ENCODE results near the gene IMPA2.

IMPA2 gene

DNA sequence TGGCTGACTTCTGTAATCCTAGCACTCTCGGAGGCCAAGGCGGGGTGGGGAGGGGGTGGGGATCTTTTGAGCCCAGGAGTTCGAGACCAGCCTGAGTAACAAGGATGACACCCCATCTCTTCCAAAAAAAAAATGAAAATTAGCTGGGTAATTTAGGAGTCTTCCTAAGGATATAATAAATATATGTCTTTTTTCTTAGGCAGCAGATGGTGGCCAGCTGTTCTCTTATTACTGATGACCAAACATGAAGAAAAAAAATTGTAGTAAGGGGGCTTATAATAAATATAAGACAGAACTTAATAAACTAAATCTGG, 4.2 kb upstream of the IMPA2 start:
- Histone ChIP-seq H3K4me3 (ENCODE audit: low read length, poor library complexity, severe bottlenecking) (no peak overlapping the region), H3K4me1 (ENCODE audit: insufficient read depth, low read length, poor library complexity, severe bottlenecking) (peaks cover 9% of the 10 kb centered on the region), H3K79me2 (ENCODE audit: insufficient read depth, low read length) (no peaks in the 10 kb centered on the region), H3F3A (ENCODE audit: low read depth) (no peaks in the 10 kb centered on the region), H3K9me3 (ENCODE audit: insufficient read depth, low read depth, low read length) (no peaks in the 10 kb centered on the region), H3K36me3 (ENCODE audit: insufficient read depth, low read length) (no peaks in the 10 kb centered on the region), H2AFZ (ENCODE audit: low read length) (no peak overlapping the region), H4K20me1 (ENCODE audit: insufficient read depth, low read length, poor library complexity, severe bottlenecking) (no peaks in the 10 kb centered on the region), H3K27me3 (ENCODE audit: insufficient read depth, low read length, poor library complexity, severe bottlenecking) (no peaks in the 10 kb centered on the region), H3K9me2 (replicated peaks; ENCODE audit: low read depth, low read length) (no peaks in the 10 kb centered on the region), H3K9ac (ENCODE audit: low read depth, low read length, poor library complexity, severe bottlenecking) (no peak overlapping the region), H3K4me2 (ENCODE audit: low read depth, low read length, poor library complexity, severe bottlenecking) (no peak overlapping the region)
- TF ChIP-seq, protein P1, sequence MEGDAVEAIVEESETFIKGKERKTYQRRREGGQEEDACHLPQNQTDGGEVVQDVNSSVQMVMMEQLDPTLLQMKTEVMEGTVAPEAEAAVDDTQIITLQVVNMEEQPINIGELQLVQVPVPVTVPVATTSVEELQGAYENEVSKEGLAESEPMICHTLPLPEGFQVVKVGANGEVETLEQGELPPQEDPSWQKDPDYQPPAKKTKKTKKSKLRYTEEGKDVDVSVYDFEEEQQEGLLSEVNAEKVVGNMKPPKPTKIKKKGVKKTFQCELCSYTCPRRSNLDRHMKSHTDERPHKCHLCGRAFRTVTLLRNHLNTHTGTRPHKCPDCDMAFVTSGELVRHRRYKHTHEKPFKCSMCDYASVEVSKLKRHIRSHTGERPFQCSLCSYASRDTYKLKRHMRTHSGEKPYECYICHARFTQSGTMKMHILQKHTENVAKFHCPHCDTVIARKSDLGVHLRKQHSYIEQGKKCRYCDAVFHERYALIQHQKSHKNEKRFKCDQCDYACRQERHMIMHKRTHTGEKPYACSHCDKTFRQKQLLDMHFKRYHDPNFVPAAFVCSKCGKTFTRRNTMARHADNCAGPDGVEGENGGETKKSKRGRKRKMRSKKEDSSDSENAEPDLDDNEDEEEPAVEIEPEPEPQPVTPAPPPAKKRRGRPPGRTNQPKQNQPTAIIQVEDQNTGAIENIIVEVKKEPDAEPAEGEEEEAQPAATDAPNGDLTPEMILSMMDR (conservative IDR thresholded peaks at IDR 0.05; ENCODE audit: low read length), result no peak
- TF ChIP-seq EZH2phosphoT487 (IDR thresholded peaks at IDR 0.05; ENCODE audit: borderline replicate concordance), result no peak

DNA sequence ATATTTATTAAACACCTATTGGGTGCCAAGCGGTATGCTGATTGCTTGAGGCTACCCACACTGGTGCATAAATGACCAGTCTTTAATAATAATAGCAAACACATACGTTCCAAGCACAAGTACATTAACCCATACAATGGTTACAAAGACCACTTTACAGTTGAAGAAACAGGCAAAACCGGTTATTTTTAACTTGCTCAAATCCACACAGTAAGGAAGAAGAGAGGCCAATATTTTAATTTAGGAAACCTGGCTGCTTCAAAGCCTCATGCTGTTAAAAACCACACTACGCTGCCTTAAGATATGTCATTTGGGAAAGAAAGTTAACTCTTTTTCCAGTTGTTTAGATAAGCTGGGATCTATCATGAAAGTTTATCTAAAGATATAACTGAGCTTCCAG, 2.4 kb upstream of the IMPA2 start:
- TF ChIP-seq EZH2phosphoT487 (IDR thresholded peaks at IDR 0.05; ENCODE audit: borderline replicate concordance), result no peak
- TF ChIP-seq, protein P1 (conservative IDR thresholded peaks at IDR 0.05; ENCODE audit: low read length), result no peak
- H3K27me3 ChIP-seq (ENCODE audit: insufficient read depth, low read length, poor library complexity, severe bottlenecking), result no peaks in the 10 kb centered on the region
- H3K9me2 ChIP-seq (replicated peaks; ENCODE audit: low read depth, low read length), result no peaks in the 10 kb centered on the region
- H3K4me1 ChIP-seq (ENCODE audit: insufficient read depth, low read length, poor library complexity, severe bottlenecking), result peaks cover 10% of the 10 kb centered on the region
- no peaks in the 10 kb centered on the region for H4K20me1 ChIP-seq (ENCODE audit: insufficient read depth, low read length, poor library complexity, severe bottlenecking)
- H3K4me3 ChIP-seq (ENCODE audit: low read length, poor library complexity, severe bottlenecking), result no peak overlapping the region
- no peaks in the 10 kb centered on the region for H3K36me3 ChIP-seq (ENCODE audit: insufficient read depth, low read length)
- H3K4me2 ChIP-seq (ENCODE audit: low read depth, low read length, poor library complexity, severe bottlenecking), result no peak overlapping the region
- H2AFZ ChIP-seq (ENCODE audit: low read length), result no peak overlapping the region
- H3F3A ChIP-seq (ENCODE audit: low read depth), result no peaks in the 10 kb centered on the region
- no peaks in the 10 kb centered on the region for H3K9me3 ChIP-seq (ENCODE audit: insufficient read depth, low read depth, low read length)
- no peak overlapping the region for H3K9ac ChIP-seq (ENCODE audit: low read depth, low read length, poor library complexity, severe bottlenecking)
- no peaks in the 10 kb centered on the region for H3K79me2 ChIP-seq (ENCODE audit: insufficient read depth, low read length)

DNA sequence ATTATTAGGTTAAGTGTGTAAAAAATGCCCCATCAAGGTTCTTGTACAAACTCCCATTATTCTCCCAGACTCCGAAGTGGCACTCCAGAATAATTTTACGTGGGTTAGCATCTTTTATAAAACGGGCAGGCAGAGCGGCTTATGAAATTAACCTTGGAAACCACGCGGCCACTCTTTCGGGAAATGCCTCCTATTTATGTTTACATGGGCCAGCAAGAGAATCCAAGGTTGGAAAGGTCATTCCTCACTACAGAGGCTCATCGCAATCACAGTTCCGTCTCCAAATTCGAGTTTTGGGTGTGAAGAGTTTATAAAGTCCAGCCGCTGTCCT, 1.2 kb upstream of the IMPA2 start:
- no peak for TF ChIP-seq EZH2phosphoT487 (IDR thresholded peaks at IDR 0.05; ENCODE audit: borderline replicate concordance)
- TF ChIP-seq, protein P1 (conservative IDR thresholded peaks at IDR 0.05; ENCODE audit: low read length), result no peak
- H3K9me2 ChIP-seq (replicated peaks; ENCODE audit: low read depth, low read length), result no peaks in the 10 kb centered on the region
- peak overlapping the region; percentile 61 for H3K4me2 ChIP-seq (ENCODE audit: low read depth, low read length, poor library complexity, severe bottlenecking)
- no peaks in the 10 kb centered on the region for H3K27me3 ChIP-seq (ENCODE audit: insufficient read depth, low read length, poor library complexity, severe bottlenecking)
- H3K9ac ChIP-seq (ENCODE audit: low read depth, low read length, poor library complexity, severe bottlenecking), result peak overlapping the region; percentile 72
- no peaks in the 10 kb centered on the region for H3K36me3 ChIP-seq (ENCODE audit: insufficient read depth, low read length)
- H3K9me3 ChIP-seq (ENCODE audit: insufficient read depth, low read depth, low read length), result no peaks in the 10 kb centered on the region
- no peaks in the 10 kb centered on the region for H3K79me2 ChIP-seq (ENCODE audit: insufficient read depth, low read length)
- no peaks in the 10 kb centered on the region for H4K20me1 ChIP-seq (ENCODE audit: insufficient read depth, low read length, poor library complexity, severe bottlenecking)
- peak overlapping the region; percentile 94 for H2AFZ ChIP-seq (ENCODE audit: low read length)
- peak overlapping the region; percentile 83 for H3K4me3 ChIP-seq (ENCODE audit: low read length, poor library complexity, severe bottlenecking)
- H3K4me1 ChIP-seq (ENCODE audit: insufficient read depth, low read length, poor library complexity, severe bottlenecking), result peaks cover 10% of the 10 kb centered on the region
- no peaks in the 10 kb centered on the region for H3F3A ChIP-seq (ENCODE audit: low read depth)
